Measurements from ENCODE around the gene DHX8. TPM values are rescaled to one million over a fixed set of nuclear protein-coding genes. Genes with fewer than 3 reads are reported as not detected.

Gene DHX8
- total RNA-seq, 6 experiments from 2014 or later: 14.1 to 18.6 (median 17.5) TPM

GRCh38 chr17:43560461-43561427 is 77.0 kb downstream of the DHX8 start:
- TF ChIP-seq POLR2A (IDR thresholded peaks at IDR 0.05) (no peak), CTCF (IDR thresholded peaks at IDR 0.05) (no peak)
- Histone ChIP-seq H3K27me3 (no peaks in the 10 kb centered on the region), H3K27ac (no peak overlapping the region), H3K4me3 (no peak overlapping the region), H3K4me1 (peaks cover 0 to 4% (median 0%) of the 10 kb centered on the region in 4 donors), H3K36me3 (no peaks in the 10 kb centered on the region), H3K9me3 (no peaks in the 10 kb centered on the region)
- intact Hi-C loops (cut with DNase I): no loop called here
- WGBS (ENCODE audit: insufficient coverage, low coverage, low lambda C conversion rate, missing lambda C conversion rate): 86% methylated on average over 5 of the region's 7 CpGs
- DNase-seq (no peak), ATAC-seq (peak in 1 of 4 donors; percentile 14)

GRCh38 chr17:43562679-43563599 is 79.2 kb downstream of the DHX8 start:
- H3K27ac ChIP-seq: no peak overlapping the region
- no peaks in the 10 kb centered on the region for H3K4me1 ChIP-seq
- DNase-seq: no peak
- H3K36me3 ChIP-seq: no peaks in the 10 kb centered on the region
- ATAC-seq: no peak
- no peak overlapping the region for H3K4me3 ChIP-seq
- no peaks in the 10 kb centered on the region for H3K27me3 ChIP-seq
- 30% methylated on average over 18 of the region's 19 CpGs for WGBS (ENCODE audit: insufficient coverage, low coverage, low lambda C conversion rate, missing lambda C conversion rate)
- intact Hi-C loops (cut with DNase I): no loop called here
- TF ChIP-seq POLR2A (IDR thresholded peaks at IDR 0.05): no peak
- no peak for TF ChIP-seq CTCF (IDR thresholded peaks at IDR 0.05)
- no peaks in the 10 kb centered on the region for H3K9me3 ChIP-seq

- no peak overlapping the region for H3K4me3 ChIP-seq
- H3K27me3 ChIP-seq: no peaks in the 10 kb centered on the region
- TF ChIP-seq POLR2A (IDR thresholded peaks at IDR 0.05): no peak
- no peak for TF ChIP-seq CTCF (IDR thresholded peaks at IDR 0.05)
- ATAC-seq: no peak
- no peaks in the 10 kb centered on the region for H3K9me3 ChIP-seq
- no peak for DNase-seq
- intact Hi-C loops (cut with DNase I): no loop called here
- no peak overlapping the region for H3K27ac ChIP-seq
- no peaks in the 10 kb centered on the region for H3K4me1 ChIP-seq
- no peaks in the 10 kb centered on the region for H3K36me3 ChIP-seq
- 71% methylated on average over 11 of the region's 15 CpGs for WGBS (ENCODE audit: insufficient coverage, low coverage, low lambda C conversion rate, missing lambda C conversion rate)
Observed at GRCh38 chr17:43563600-43564594, 80.1 kb downstream of the DHX8 start.
